Suprapubic skin (tissue), 4 donors: Measurements from ENCODE around the gene ARHGEF28. TPM values are rescaled to one million over a fixed set of nuclear protein-coding genes. Genes with fewer than 3 reads are reported as not detected.

Experiments
- DNase-seq, 2 donors: peaks; one replicate each; pipeline ENCODE4 v3.0.0-alpha.2; 2019; ENCODE audit warnings: low spot score in 2 of 2
- H3K27ac ChIP-seq: fragments of 200-600 bp; sonication (generic); one replicate; pipeline ENCODE4 v1.5.1; 2019
- H3K27me3 ChIP-seq: fragments of 200-600 bp; sonication (generic); one replicate; pipeline ENCODE4 v1.5.1; 2019
- H3K36me3 ChIP-seq: fragments of 200-600 bp; sonication (generic); one replicate; pipeline ENCODE4 v1.5.1; 2019
- H3K4me1 ChIP-seq: fragments of 200-600 bp; sonication (generic); one replicate; pipeline ENCODE4 v1.5.1; 2019
- H3K4me3 ChIP-seq: fragments of 200-600 bp; sonication (generic); one replicate; pipeline ENCODE4 v1.5.1; 2019; ENCODE audit warnings: mild to moderate bottlenecking
- H3K9me3 ChIP-seq: fragments of 200-600 bp; sonication (generic); one replicate; pipeline ENCODE4 v1.5.1; 2019
- CTCF ChIP-seq, 2 donors: fragments of 200-600 bp in 1 of 2; fragments of 450-650 bp in 1 of 2; sonication (generic) in 1 of 2; IDR thresholded peaks; one replicate each; pipeline ENCODE4 v1.5.1; 2016 to 2019; ENCODE audit warnings: antibody characterized with exemption in 2 of 2, mild to moderate bottlenecking in 1 of 2, moderate library complexity in 1 of 2
- EP300 ChIP-seq: sonication (generic); formaldehyde crosslinking; IDR thresholded peaks from one replicate; pipeline ENCODE4 v1.6.1; 2017; ENCODE audit warnings: antibody characterized with exemption
- POLR2A ChIP-seq, 2 donors: fragments of 450-650 bp; IDR thresholded peaks; one replicate each; pipeline ENCODE4 v1.6.1; 2017; ENCODE audit warnings: antibody characterized with exemption in 2 of 2, mild to moderate bottlenecking in 2 of 2, moderate library complexity in 2 of 2
- POLR2AphosphoS5 ChIP-seq, 3 donors: sonication (generic); formaldehyde crosslinking; IDR thresholded peaks; one replicate each; pipeline ENCODE4 v1.6.1; 2017; ENCODE audit warnings: antibody characterized with exemption in 3 of 3
- WGBS: methylation state at CpG from one replicate; pipeline ENCODE4 v1.1.5; 2018; 5-methylcytosine and 5-hydroxymethylcytosine counted together
- total RNA-seq, 4 donors: library from RNA; depleted of rRNA; stranded (reverse); fragments of >200 nt; gene quantifications; one replicate each; pipeline ENCODE4 v1.1.0, GENCODE V29; 2016

Gene ARHGEF28
- total RNA-seq, 4 donors from 2014 or later: 25.6 to 104 (median 39.1) TPM

DNA sequence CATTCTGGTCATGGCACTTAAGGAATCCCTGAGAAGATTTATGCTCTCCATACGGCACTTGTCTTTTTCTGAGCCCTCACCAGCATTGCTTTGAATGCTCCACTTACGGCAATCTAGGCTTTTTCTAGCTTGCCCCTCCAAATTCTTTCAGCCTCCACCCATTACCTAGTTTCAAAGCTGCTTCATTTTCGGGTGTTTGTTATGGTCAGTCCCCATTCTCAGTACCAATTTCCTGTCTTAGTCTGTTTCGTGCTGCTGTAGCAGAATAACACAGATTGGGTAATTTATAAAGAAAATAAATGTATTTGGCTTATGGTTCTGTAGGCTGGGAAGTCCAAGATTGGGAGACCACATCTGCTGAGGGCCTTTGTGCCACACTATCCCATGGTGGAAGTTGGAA, 42.0 kb downstream of the ARHGEF28 start:
- H3K4me3 ChIP-seq: no peak overlapping the region
- TF ChIP-seq EP300: no peak
- TF ChIP-seq POLR2A (IDR thresholded peaks at IDR 0.05): no peak
- TF ChIP-seq POLR2AphosphoS5 (IDR thresholded peaks at IDR 0.05): no peak
- no peak for TF ChIP-seq CTCF (IDR thresholded peaks at IDR 0.05)
- peaks cover 2% of the 10 kb centered on the region for H3K4me1 ChIP-seq
- no peaks in the 10 kb centered on the region for H3K36me3 ChIP-seq
- WGBS: 57% methylated on average over 4 of the region's 4 CpGs
- no peaks in the 10 kb centered on the region for H3K9me3 ChIP-seq
- no peak overlapping the region for H3K27ac ChIP-seq
- H3K27me3 ChIP-seq: no peaks in the 10 kb centered on the region
- DNase-seq: no peak

- no peak for DNase-seq
- WGBS: 86% methylated on average over 3 of the region's 3 CpGs
- TF ChIP-seq EP300 (no peak), POLR2AphosphoS5 (IDR thresholded peaks at IDR 0.05) (no peak), POLR2A (IDR thresholded peaks at IDR 0.05) (no peak), CTCF (IDR thresholded peaks at IDR 0.05) (no peak)
- H3K4me3 ChIP-seq: no peak overlapping the region
- H3K27ac ChIP-seq: no peak overlapping the region
- H3K9me3 ChIP-seq: no peaks in the 10 kb centered on the region
- H3K36me3 ChIP-seq: no peaks in the 10 kb centered on the region
- H3K27me3 ChIP-seq: no peaks in the 10 kb centered on the region
- peaks cover 7% of the 10 kb centered on the region for H3K4me1 ChIP-seq
These were observed 42.6 kb downstream of the ARHGEF28 start for GRCh38 chr5:73668486-73669111.

- H3K4me1 ChIP-seq: peaks cover 17% of the 10 kb centered on the region
These were observed 44.7 kb downstream of the ARHGEF28 start for GRCh38 chr5:73670731-73671130.

GRCh38 chr5:73672132-73672531, 46.1 kb downstream of the ARHGEF28 start:
- Histone ChIP-seq H3K9me3 (no peaks in the 10 kb centered on the region), H3K4me1 (peaks cover 17% of the 10 kb centered on the region), H3K36me3 (no peaks in the 10 kb centered on the region), H3K27me3 (no peaks in the 10 kb centered on the region), H3K4me3 (no peak overlapping the region), H3K27ac (no peak overlapping the region)
- WGBS: 83% methylated on average over 2 of the region's 2 CpGs
- DNase-seq: no peak
- no peak for TF ChIP-seq EP300
- TF ChIP-seq CTCF (IDR thresholded peaks at IDR 0.05): no peak

More at GRCh38 chr5:73670731-73671130, 44.7 kb downstream of the ARHGEF28 start:
- H3K27me3 ChIP-seq: no peaks in the 10 kb centered on the region
- DNase-seq: no peak
- no peak overlapping the region for H3K4me3 ChIP-seq
- TF ChIP-seq CTCF (IDR thresholded peaks at IDR 0.05) (no peak), EP300 (no peak), POLR2A (IDR thresholded peaks at IDR 0.05) (no peak)
- H3K27ac ChIP-seq: no peak overlapping the region
- H3K9me3 ChIP-seq: no peaks in the 10 kb centered on the region
- no peaks in the 10 kb centered on the region for H3K36me3 ChIP-seq
- WGBS: 84% methylated on average over 3 of the region's 3 CpGs

- no peak overlapping the region for H3K27ac ChIP-seq
- H3K9me3 ChIP-seq: no peaks in the 10 kb centered on the region
These were observed 47.2 kb downstream of the ARHGEF28 start for GRCh38 chr5:73673161-73673591.

More at GRCh38 chr5:73673161-73673591, 47.2 kb downstream of the ARHGEF28 start:
- Histone ChIP-seq H3K27me3 (no peaks in the 10 kb centered on the region), H3K4me3 (no peak overlapping the region), H3K4me1 (peaks cover 17% of the 10 kb centered on the region), H3K36me3 (no peaks in the 10 kb centered on the region)
- TF ChIP-seq POLR2AphosphoS5 (IDR thresholded peaks at IDR 0.05) (no peak), EP300 (no peak), CTCF (IDR thresholded peaks at IDR 0.05) (no peak), POLR2A (IDR thresholded peaks at IDR 0.05) (no peak)
- no peak for DNase-seq
